HPDE6-E6E7 (cell line): Measurements from ENCODE around the gene DYNLRB1.
"Not testable (repeated sequence)": the region's sequence is repeated elsewhere in the genome, so short reads cannot be mapped to it uniquely, and the experiment has no call there.

ENCODE experiments used
- DNase-seq: peaks from one replicate; pipeline ENCODE4 v3.0.0; 2011; ENCODE audit warnings: missing footprints; ENCODE audit errors: extremely low spot score

Gene DYNLRB1

DNA sequence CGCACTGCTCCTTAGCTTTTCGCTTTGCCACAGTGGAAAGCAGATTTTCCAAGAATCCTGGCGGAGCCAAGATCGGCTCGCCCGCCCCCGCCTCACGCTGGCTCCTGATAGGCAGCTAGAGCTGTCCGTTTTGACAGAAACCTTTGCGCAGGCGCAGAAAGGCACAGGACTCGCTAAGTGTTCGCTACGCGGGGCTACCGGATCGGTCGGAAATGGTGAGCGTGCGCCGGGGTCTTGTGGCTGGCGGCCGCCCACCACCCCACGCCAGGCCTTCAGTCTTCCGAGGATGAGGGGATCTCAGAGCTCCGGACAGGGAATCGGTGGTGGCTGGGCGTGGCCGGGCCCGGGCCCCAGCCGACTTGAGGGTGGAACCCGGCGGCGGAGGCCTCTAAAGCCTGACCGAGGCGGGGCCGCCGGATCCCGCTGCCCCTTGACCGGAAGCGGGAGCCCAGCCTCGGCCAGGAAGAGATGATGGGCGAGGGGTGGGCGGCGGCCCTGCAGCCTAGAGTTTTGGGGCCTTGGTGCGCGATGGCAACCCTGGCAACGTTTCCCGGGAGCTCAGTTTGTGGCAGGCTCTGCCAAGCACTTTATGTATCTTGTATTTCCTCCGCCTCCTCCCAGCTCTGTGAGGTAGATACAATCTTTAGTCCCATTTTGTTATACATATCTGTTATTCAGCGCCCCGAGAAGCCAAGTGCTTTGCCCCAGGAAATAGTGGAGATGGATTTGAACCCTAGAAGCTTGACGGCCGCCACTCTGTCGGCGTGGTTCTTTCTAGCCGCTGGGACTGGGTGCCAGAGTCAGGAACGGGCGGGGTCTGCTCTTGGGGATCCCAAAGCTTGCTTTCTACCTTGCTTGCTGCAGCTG lies at the start of gene DYNLRB1:
Gene DYNLRB1 (plus strand): TSS at position 176 of the 867 bp plus-strand sequence. CDS start 37 bp downstream, at position 213.
- DNase-seq = peak; percentile 98

DNA sequence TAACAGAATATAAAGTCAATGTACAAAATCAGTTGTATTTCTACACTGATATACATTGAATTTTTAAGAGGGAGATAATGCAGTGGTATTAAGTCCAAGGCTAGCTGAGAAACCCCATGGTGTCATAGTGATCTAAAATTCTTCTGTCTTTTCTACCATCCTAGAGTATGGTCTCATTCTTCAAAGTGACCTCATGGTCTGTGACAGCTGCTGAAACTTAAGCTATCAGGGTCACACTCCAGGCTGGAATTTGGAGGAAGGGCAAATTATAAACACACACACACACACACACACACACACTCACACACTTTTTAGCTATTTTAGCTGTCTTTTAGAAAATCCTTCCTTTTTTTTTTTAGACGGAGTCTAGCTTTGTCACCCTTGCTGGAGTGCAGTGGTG lies 47.3 kb upstream of the DYNLRB1 start:
- DNase-seq = no peak

DNA sequence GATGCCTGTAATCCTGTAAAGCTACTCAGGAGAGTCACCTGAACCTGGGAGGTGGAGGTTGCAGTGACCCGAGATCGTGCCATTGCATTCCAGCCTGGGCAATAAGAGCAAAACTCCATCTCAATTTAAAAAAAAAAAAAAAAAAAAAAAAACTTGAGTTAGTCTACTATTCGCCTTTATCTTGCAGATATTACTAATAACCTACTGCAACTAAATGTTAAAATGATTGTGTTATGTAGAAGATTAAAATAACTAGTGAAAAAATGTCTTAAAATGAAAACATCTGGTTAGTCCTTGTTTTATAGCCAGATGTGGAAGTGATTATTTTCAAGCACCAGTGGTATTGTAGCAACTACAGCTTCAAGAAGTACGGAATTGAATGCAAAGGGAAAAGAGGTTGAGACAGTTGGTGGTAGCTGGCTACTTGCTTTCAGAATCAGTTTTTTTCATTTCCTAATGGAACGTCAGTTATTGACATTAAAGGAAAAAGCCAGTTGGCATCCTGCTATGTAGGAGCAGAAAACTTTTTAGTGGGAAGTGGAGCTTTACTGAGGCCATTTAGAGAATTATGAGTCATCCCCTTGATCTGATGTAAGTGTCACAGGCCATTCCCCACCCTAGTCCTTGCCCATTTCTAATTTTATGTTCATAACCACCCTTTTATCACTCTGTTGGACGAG lies 43.8 kb upstream of the DYNLRB1 start:
- DNase-seq = no peak

DNA sequence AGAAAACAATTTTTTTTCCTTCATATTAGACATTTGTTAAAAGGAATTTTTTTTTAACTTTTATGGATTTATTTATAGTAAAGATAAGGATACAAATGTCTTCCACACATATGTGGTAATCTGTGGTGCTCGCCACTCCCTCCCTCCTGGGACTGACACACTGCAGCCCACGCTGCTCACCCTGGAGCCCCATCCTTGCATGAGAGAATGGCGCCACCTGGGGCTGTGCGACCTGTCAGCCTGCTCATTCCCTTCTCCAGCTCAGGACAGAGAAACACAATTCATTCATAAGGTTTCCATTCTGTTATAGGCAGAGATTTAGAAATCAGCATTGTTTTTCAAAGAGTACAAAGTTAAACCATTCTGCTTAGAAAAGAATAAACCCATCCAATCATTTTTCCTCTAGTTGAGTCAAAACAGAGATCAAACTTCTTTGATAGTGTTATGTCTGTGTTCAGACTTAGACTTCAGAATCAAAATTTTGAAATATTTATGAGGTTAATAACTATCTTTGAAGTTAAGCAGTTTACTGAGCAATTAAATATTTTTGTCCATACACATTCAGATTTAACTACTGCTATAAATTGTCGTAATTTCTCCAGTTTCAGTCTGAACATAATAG lies 42.8 kb upstream of the DYNLRB1 start:
- DNase-seq = no peak

DNA sequence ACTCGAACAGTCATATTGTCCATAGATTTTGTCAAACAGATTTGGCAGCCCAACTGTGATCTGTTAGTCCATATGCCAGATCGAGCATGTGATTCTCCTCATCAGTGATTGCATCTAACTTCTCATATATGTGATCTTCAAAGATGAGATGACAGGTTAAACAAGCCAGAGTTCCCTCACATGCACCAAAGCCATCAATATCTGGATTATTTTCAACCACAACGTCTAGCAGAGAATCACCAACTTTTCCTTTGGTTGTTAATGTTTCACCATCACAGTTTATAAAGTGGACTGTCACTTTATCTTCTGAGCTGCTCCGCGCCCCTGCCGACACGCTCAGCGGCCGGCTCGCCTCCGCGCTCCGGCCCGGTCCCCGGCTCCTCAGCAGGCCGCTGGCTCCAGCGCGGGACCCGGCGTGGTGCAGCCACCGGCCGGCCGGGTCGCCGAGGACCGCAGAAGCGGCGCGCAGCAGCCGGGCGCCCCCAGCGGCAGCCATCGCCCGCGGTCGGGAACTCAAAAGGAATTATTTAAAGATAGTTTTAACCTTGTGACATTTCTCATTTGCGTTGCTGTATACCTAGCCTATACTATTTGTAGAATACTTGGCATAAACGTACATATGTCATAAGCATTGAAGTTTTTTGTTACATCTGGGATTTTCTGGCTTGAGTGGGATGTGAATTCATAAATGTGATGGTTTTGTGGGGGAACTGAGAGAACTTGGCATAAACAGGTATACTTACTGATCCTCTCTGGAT lies 40.1 kb upstream of the DYNLRB1 start:
- no peak for DNase-seq

DNA sequence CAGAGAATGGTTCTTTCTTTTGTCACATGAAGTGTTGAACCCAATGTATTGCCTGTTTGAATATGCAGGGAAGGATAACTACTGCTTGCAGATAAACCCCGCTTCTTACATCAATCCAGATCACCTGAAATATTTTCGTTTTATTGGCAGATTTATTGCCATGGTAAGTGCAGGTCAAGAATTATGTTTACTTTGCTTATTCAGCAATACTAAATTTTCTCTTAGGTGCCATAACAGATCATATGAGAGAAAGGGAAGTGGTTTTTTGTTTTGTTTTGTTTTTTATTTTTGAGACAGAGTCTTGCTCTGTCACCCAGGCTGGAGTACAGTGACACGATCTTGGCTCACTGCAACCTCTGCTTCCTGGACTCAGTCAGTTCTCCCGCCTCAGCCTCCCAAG lies 36.6 kb upstream of the DYNLRB1 start:
- no peak for DNase-seq

DNA sequence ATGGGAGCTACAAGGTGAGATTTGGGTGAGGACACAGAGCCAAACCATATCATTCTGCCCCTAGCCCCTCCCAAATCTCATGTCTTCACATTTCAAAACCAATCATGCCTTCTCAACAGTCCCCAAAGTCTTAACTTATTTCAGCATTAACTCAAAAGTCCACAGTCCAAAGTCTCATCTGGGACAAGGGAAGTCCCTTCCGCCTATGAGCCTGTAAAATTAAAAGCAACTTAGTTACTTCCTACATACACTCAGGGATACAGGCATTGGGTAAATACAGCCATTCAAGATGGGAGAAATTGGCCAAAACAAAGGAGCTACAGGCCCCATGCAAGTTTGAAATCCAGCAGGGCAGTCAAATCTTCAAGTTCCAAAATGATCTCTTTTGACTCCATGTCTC lies 34.1 kb upstream of the DYNLRB1 start:
- not testable (repeated sequence) for DNase-seq

DNA sequence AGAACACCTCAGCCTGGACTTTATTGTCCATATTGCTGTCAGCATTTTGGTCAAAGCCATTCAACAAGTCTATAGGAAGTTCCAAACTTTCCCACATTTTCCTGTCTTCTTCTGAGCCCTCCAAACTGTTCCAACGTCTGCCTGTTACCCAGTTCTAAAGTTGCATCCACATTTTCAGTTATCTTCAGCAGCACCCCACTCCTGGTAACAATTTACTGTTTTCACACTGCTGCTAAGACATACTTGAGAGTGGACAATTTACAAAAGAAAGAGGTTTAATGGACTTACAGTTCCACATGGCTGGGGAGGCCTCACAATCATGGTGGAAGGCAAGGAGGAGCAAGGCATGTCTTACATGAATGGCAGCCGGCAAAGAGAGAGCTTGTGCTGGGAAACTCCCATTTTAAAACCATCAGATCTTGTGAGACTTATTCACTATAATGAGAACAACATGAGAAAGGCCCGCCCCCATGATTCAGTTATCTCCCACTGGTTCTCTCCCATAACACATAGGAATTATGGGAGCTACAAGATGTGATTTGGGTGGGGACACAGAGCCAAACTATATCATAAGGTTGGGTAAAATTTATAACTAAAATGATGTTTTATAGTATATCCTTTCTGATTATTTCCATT lies 32.5 kb upstream of the DYNLRB1 start:
- DNase-seq = not testable (repeated sequence)

DNA sequence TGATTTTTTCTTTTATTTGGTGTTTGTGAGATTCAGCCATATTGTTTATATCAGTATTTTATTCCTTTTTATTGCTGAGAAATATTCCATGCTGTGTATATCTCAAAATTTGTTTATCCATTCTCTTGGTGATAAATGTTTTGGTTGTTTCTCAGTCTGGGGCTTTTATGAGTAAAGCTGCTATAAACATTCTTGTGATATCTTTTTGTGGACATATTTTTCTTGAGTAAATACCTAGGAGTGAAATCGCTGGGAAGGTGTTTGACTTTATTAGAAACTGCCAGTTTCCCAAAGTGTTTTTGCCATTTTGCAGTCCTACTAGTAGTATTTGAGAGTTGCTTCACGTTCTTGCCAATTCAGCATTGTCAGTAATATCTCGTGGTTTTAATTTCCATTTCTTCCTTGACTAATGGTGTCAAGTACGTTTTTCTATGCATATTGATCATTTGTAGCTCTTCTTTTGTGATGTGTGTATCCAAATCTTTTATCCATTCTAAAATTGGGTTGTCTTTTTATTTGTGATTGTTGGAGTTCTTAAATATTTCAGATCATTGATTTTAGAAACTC lies 31.1 kb upstream of the DYNLRB1 start:
- DNase-seq = no peak

DNA sequence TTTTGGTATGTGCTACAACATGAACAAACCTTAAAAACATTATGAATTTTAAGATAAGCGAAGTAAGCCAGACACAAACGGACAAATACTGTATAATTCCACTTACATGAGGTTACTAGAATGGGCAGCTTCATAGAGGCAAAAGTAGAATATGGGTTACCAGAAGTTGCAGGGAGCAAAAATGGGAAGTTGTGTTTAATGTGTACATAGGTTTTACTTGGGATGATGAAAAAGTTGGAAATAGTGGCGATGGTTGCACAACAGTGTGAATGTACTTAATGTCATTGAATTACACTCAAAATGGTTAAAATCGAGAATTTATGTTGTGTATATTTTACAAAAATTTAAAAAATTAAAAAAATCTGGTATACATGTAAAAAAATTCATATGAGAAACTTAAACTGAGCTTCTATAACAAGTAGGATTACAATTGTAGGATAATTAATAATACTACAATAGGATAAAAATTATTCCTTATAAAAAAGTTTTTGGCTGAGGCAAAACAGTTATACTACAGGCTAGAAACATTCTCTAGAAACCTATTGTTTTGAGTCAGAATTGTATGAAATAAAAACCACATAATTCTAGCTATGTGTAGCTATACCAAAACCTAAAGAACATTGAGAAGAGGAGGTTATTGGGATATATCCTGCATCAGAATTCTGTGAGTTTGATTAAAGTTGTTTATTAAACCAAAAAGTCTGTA lies 24.8 kb upstream of the DYNLRB1 start:
- DNase-seq = no peak

DNA sequence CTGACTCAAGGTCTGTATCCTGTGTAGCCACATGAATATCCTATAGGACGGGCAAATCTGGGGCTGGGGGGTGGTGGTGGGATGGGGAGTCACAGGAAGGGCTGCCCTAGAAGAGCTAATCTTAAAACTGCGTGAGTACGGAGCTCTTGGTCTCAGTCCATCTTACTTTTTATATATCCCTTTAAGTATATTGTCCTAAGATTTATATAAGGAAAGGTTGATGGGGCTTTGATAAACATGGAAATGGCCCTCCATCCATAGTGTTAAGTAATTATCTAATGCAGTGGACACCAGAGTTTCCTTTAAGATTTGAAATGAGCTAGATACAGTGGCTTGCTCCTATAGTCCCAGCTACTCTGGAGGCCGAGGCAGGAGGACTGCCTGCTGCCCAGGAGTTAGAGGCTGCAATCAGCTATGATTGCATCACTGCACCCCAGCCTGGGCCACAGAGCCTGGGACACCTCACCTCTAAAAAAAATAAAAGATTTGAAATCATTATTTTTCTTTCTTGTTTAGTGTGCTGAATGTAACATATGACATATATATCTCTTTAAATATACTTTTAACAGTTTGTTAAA lies 24.2 kb upstream of the DYNLRB1 start:
- no peak for DNase-seq

DNA sequence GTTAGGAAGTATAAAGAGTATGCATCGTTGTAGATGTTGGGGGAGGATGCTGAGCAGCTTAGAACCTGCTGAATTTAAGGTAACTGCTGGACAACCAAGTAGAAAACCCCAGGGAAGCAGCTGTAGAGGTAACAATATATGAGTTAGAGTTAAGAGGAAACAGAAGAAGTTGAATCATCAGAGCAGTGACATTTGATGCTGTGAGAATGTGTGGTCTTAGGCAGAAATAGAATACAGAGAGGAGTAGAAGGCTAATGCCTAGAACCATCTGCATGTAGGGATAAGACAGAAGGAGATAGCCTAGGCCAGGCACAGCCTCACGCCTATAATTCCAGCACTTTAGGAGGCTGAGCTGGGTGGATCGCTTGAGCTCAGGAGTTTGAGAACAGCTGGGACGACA lies 22.6 kb upstream of the DYNLRB1 start:
- no peak for DNase-seq

DNA sequence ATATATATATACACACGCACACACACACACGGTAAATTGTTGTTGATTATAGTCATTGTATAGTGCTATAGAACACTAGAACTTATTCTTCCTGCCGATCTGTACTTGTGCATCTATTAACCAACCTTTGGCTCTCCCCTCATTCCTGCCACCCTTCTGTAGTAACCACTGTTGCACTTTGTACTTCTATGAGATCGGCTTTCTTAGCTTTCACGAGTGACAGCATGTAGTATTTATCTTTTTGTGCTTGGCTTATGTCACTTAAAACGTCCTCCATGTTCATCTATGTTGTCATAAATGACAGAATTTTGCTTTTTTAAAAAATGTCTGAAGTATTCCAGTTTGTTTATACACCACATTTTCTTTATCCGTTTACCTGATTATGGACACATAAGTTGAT lies 20.9 kb upstream of the DYNLRB1 start:
- no peak for DNase-seq

DNA sequence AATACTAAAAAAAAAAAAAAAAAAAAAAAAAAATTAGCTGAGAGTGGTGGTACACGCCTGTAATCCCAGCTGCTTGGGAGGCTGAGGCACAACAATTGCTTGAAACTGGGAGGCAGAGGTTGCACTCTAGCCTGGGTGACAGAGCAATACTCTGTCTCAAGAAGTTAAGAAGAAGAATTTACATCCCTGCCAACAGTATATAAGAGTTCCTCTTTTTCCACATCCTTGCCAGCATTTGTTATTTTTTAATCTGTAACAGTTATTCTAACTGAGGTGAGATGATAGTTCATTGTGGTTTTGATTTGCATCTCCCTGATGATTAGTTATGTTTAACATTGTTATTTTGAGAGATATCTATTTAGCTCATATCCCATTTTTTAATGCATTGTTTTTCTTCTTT lies 20.3 kb upstream of the DYNLRB1 start:
- no peak for DNase-seq

DNA sequence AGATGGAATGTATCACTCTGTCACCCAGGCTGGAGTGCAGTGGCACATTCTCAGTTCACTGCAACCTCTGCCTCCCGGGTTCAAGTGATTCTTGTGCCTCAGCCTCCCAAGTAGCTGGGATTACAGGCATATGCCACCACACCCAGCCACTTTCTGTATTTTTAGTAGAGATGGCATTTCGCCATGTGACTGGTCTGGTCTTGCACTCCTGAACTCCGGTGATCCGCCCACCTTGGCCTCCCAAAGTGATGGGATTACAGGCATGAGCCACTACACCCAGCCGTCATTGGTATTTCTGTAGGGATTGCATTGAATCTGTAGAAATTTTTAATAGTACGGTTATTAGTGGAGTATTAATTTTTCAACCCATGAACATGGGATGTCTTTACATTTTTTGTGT lies 18.6 kb upstream of the DYNLRB1 start:
- not testable (repeated sequence) for DNase-seq

DNA sequence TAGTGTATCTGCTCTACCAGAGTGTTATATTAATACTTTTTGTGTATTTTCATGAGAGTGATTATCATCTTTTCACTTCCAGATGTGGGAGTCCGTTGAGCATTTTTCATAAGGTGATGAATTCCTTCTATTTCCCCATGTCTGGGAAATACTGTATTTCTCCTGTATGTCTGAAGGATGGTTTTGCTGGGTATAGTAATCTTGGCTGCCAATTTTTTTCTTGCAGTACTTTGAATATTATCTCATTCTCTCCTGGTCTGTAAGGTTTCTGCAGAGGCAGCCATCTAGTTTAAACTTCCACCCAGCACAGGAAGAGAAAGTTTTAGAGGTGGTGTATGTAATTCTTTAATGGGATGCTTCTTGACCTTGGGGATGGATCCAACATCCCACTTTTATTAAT lies 15.4 kb upstream of the DYNLRB1 start:
- no peak for DNase-seq

DNA sequence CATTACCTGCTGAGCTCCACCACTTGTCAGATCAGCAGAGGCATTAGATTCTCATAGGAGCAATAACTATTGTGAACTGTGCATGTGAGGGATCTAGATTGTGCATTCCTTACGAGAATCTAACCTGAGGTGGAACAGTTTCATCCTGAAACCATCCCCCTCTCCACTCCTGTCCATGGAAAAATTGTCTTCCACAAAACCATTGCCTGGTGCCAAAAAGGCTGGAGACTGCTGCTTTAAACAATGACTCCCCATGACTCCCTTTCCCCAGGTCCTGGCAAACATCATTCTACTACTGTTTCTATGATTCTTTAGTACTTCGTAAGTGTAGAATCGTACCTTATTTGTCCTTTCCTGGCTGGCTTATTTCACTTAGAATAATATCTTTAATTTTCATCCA lies 9.7 kb upstream of the DYNLRB1 start:
- no peak for DNase-seq

DNA sequence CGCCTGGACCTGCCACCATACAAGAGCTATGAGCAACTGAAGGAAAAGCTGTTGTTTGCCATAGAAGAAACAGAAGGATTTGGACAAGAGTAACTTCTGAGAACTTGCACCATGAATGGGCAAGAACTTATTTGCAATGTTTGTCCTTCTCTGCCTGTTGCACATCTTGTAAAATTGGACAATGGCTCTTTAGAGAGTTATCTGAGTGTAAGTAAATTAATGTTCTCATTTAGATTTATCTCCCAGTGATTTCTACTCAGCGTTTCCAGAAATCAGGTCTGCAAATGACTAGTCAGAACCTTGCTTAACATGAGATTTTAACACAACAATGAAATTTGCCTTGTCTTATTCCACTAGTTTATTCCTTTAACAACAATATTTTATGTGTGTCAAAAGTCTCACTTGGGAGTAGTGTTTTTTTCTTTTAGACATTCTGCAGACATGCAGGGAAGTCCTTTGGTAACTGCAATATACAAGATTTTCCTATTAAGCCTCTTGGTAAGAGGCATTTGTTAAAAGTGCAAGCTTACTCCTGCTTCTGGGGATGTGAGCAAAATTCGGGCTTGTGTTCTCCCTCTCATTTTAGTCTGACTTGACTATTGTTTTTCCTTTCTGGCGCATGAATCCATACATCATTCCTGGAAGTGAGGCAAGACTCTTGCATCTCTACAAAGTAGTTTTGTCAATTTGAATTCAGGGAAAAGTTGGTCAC lies 8.4 kb upstream of the DYNLRB1 start:
- DNase-seq = no peak

DNA sequence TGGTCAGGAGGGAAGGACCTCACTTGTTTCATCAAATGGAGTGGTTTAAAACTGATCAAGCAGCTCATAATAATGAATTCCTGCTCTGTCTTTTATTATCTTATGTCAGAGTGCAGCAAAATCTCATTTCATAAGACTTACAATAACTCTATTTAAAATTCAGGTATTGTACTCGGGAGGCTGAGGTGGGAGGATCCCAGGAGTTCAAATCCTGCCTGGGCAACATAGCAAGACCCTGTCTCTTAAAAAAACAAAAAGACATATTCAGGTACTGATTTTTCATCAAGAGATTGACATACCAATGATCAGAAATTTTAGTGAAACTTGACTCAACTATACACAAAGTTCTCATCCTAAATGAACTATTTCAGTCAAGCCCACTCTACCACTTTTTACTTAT lies 5.6 kb upstream of the DYNLRB1 start:
- DNase-seq = no peak

DNA sequence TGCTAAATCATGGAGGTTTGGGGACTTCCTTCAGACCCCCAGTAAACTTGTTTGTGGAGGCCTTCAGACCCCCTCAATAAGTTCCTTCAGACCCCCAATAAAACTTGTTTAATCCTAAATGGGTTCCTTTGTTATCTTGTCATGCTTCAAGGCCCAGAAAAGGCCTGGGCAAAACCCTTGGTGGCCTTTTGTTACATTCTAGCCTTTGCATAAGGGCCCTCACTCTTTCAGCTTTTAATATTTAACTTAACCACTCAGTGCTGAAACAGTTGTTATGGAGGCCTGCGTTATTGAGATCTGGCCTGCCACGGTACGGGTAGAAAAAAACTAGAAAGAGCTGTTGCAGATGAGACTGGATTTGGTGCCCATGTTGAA lies 4.3 kb upstream of the DYNLRB1 start:
- DNase-seq = no peak
